NCI-H128 (cell line): ENCODE data around the gene RARB.

Experiments used
- DNase-seq: peaks from one replicate; lab custom pipeline; 2025; ENCODE audit not compliant: unreplicated experiment; lab: John Stamatoyannopoulos, UW

The RARB gene

GRCh38 chr3:25592510-25592968 is 164.5 kb downstream of the RARB start:
- DNase-seq, result no peak

DNA sequence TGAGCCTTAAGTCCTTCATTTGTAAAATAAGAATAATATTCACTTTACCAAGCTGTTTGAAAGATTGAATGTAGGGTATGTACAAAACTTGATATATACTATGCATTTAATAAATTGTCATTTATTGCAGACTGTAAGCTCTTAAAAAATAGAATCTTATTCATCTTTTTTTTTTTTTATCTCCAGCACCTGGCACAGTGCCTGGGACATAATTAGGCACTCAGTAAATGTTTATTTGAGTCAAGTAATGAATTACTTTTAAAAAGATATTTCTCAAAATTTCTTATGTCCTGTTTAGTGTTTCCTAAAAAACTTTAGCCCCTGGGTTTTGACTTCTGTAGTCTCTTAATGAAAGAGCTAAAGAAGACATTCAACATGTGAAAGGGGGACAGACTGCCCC is 164.9 kb downstream of the RARB start:
- DNase-seq, result no peak

DNA sequence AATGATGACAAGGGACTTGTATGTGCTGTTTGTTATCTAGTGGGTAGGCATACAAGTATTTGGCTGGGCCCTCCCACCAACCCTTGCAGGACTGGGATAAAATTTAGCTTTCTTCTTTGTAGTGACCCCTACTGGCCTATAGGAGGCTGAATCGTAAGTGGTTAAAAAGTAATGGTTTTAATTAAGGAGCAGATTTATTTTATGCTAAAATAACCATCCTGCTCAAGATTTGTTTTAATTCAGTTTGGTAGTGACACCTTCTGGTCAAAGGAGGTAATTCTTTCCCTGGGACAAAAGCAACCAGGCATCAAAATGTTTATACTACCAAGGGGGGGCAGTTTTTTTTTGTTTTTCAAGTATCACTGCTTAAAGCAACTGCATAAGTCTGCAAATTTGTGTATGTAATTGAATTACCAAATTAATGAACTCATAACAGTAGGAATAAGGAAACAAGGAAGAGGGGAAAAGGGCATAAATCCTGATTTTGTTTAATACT is 166.0 kb downstream of the RARB start:
- no peak for DNase-seq

DNA sequence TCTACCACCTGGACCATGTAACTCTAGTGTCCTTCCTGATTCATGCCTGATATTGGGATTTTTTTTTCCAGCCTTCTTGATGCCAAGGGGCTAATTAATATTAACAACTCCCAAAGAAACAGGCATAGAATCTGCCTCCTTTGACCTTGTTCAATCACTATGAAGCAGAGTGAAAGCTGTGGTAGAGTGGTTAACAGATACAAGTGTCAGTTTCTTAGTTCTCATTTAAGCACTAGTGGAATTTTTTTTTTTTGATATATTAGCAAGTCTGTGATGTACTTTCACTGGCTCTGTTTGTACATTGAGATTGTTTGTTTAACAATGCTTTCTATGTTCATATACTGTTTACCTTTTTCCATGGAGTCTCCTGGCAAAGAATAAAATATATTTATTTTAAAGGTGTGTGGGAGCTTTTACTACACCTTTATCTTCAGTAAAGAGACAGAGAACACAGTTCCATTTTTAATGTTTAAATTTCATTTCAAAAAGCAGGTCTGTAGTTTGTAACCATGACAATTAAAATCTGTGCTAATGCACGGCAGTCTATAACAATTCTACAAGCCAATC is 169.6 kb downstream of the RARB start:
- no peak for DNase-seq

- DNase-seq, result no peak
These were observed 175.6 kb downstream of the RARB start for GRCh38 chr3:25603703-25604102.

- no peak for DNase-seq
These were observed 176.2 kb downstream of the RARB start for GRCh38 chr3:25604107-25604805.

GRCh38 chr3:25610167-25610566 is 182.1 kb downstream of the RARB start:
- no peak for DNase-seq

DNA sequence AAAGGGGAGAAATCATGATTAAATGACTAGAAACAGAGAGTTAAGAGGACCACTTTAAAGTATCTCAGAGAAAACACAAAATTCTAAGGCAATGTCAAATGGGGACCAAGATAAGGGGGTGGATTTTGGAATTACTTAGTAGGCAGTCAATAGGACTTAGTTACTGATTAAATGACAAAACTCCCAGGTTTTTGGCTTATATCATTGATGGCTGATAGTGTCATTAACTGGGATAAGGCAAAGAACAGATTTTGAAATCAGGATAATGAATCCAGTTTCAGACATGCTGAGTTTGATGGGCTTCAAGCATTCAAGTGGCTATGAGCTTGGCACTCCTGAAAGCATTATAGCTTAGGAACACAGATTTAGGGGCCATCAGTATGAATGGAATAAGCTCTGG is 182.7 kb downstream of the RARB start:
- no peak for DNase-seq

GRCh38 chr3:25611193-25611592 is 183.1 kb downstream of the RARB start:
- DNase-seq, result no peak

- DNase-seq, result no peak
These were observed 190.0 kb downstream of the RARB start for GRCh38 chr3:25618028-25618427.

DNA sequence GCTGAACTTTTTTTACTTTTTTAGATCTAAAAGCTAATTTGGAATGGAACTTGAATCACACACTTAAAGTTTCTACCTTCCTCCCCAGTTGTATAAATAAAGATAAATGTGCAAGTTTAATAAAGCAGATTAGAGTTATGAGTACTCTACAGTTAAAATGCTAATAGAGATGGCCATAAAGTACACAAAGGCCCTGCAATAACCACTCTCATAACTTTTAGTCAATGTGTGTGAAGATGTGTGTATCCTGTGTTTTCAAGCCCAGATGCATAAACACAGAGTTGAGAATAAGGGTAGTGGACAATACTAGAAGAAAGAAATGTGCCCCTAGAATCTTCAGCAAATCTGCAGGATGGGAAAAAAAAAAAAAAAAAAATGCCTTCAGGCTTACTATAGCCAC is 191.3 kb downstream of the RARB start:
- DNase-seq, result no peak

DNA sequence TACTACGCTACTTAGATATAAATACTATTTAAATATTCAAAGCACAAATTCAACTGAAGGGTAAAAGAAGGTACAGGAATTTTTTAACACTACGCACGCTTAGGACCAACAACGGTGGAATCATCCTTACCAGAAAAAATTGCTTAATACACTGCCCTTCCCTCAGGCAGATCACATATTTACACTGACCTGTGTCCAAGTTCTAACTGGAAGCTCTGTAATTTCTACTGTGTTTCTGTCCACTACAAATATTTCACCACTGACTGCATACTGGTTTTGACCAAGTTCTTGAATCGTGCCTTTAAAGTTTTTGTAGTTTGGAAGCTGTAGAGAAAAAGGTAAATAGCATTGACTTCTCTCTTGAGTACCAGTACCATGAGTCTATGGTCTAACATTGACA is 192.4 kb downstream of the RARB start:
- no peak for DNase-seq

GRCh38 chr3:25621087-25621486 is 193.0 kb downstream of the RARB start:
- no peak for DNase-seq

DNA sequence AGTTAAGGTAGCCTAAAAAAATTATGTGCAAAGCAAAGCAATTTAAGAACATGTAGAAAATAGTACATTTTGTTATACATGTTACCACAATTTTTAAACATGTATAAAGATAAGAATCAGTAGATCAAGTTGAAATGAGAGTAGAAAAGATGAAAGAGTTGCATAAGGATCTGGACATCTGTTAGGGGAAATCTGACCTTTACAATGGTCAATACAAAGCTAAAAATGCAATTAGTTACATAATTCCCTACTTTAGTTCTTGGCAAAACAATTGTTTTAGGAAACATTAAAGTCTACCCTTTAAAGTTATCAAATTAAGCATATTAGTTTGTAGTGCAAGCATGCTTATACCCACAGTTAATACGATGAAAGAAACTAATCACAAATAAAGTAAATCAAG is 203.9 kb downstream of the RARB start:
- no peak for DNase-seq

DNA sequence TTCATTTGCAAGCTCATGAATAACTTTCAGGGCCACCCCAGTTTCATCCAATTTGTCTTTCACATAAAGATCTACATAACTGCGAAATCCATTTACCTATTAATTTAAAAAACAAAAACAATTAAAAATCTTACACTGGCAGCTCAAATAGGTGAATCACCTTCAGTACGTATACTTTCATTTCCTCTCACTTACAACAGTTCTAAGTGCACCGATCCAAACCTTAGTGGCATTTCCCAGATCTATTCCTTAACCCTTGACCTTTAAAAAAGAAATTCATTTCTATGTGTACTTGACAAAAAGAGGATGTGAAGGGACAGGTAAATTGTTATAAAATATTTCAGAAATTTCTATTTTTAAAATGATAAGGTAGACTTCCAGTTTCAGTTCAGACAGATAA is 205.9 kb downstream of the RARB start:
- DNase-seq, result no peak

DNA sequence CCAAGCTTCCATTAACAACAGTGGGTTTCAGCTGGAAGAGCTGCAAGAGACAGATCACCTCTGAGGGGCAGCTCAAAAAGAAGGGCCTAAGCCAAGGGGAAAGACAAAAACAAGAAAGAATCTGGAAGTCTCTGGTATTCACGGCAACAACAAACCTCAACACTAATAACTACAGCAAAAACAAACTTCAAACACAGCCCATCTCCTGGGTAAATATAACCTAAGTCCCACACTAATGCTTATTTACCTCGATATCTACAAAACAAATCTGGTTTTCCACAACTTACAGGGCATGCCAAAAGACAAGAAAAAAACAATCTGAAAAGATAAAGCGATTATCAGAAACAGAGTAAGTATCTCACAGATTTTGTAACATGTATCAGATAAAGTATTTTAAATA is 207.0 kb downstream of the RARB start:
- DNase-seq, result no peak
